NCI-H2196 treated with DMSO at 0.1 percent for 48 hours (cell line): ENCODE data around the gene SLC2A13.
"Not testable (repeated sequence)": the region's sequence is repeated elsewhere in the genome, so short reads cannot be mapped to it uniquely, and the experiment has no call there.

Experiments
- DNase-seq: peaks from one replicate; lab custom pipeline; 2025; ENCODE audit not compliant: unreplicated experiment; lab: John Stamatoyannopoulos, UW

Gene SLC2A13

DNA sequence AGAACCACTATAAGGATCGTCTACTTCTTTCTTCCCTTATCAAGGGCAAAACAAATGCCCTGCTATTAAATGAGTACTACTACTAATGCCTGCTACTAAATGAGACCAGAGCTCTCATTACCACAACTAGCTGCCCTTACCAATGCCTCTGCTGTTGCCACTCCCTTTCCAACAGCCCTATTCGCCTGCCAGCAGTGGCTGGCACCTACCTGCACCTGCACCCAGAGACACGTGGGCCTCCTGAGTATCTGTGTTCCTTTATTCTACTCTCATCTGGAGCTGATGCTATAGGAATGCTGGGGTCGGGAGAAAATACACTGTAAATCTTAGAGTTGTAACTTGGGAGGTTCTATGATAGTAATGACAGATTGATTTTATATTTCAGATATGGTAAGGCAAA lies 174.7 kb downstream of the SLC2A13 start:
- DNase-seq = no peak

DNA sequence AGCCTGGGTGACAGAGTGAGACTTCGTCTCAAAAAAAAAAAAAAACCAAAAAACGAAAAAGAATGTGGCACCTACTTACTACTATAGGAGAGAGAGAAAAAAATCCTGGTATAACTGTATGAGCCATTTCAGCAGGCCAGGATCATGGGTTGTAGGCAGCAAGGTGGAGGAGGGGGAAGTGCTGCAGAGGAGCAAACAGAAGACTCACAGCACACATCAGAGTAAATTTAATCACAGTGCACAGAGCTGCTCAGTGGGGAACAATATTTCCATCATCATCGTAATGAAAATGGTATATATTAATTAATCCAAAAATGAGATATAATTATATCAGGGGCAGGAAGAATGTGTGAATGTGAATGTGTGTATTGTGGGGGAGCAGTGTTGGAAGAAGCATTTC lies 175.8 kb downstream of the SLC2A13 start:
- no peak for DNase-seq

DNA sequence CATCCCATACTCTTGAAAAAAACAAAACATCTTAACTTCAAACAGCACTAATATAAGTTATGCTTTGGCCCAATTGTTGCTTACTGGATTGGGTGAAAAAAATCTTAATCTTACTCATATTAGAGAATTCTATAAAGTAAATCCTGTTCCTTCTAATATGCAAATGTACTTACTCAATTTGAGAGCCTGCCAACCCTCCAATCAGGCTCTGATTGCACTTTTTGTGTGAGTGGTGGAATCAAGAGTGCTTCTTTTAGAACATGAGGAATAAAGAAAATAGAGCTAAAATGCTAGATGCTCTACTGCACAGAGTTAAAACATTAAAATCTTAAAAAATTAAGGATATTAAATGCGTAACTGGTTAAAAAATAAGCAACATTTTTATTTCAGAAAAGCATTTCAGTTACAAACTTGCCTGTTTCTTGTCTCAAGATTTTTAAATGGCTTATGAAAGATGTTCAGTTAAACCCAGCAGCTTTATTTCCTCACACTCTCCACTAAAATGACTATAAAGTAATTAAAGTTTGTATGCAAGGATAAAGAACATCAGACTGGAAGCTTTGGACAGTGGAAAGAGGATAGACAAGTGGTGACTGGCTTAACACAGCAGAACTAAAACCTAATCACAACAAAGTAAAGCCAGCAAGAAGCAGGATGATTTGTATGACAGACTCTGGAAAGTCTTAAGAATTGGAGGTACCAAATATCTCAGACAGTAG lies 177.5 kb downstream of the SLC2A13 start:
- DNase-seq = no peak

DNA sequence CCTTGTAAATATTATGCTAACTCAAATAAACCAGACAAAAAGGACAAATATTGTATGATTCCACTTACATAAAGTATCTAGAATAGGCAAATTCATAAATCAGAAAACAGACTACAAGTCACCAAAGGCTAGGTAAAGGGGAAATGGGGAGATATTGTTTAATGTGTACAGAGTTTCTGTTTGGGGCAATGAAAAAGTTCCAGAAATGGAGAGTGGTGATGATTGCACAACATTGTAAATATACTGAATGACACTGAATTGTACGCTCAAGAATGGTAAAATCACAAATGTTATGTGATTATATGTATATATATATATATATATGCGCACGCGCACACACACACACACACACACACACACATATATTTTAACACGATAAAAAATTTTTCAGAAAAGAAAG lies 182.5 kb downstream of the SLC2A13 start:
- DNase-seq = no peak

DNA sequence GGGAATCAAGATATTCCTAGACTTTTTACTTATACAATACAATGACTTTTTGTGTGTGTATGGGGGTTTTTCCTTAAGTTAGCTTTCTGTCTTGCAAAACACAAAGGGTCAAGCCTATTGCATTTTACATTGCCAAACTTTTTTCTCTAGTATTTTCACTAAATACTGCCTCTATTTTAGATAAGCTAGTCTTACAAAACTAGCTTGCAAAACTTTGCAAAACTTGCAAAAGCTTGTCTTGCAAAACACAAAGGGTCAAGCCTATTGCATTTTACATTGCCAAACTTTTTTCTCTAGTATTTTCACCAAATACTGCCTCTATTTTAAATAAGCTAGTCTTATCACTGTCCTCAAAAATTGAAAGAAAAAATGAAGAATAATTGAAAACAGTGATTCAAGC lies 183.3 kb downstream of the SLC2A13 start:
- DNase-seq = not testable (repeated sequence)

DNA sequence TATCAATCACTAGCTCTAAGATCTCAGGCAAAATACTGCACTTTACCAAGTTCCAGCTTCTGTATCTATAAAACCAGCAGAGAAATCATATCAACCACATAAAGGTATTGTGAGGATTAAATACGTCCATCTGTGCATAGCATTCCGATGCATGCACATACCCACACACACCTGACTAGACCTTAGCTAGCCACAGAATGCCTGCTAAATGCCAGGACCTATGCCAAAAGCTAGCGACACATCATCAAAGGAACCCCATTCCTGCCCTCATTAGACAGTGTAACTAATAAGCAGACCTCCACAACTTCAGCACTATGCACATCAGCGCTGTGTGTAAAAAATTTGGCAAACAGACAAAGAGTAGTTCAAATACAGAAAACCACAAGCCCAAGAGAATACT lies 185.2 kb downstream of the SLC2A13 start:
- DNase-seq = no peak

DNA sequence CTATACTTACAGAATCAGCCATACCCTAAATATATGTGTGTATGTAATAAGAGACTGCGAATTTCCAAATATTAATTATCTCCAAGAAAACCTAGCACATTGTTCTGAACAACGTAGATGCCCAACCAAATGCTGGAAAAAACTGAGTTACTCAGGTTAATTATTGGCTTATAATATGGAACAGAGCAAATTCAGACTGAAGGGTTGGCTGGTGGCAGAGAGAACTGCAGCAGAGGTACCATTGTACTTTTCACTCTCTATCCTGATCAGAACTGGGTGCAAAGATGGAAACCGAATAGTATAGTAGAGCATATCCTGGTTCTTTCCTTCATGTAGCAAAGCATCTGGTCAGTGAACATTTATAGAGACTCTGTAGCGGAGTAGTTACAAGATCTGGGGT lies 185.7 kb downstream of the SLC2A13 start:
- DNase-seq = no peak

DNA sequence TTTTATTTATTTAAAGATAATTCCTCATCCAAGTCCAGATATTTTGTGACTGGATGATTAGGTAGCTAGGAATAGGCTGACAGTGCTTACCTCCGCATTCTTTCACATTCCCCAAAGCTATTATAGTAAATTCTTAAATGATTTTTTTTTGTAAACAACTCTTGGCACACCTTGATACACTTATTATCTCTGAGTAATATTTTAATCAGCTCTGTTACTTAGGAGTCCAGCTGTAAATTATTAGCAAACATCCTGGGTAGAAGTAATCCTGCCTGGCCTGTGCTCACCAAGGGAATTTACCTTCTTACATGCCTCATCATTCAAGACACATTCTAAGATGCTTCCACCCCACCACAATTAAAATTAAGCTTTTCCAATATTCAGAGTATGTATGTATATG lies 186.1 kb downstream of the SLC2A13 start:
- DNase-seq = no peak

DNA sequence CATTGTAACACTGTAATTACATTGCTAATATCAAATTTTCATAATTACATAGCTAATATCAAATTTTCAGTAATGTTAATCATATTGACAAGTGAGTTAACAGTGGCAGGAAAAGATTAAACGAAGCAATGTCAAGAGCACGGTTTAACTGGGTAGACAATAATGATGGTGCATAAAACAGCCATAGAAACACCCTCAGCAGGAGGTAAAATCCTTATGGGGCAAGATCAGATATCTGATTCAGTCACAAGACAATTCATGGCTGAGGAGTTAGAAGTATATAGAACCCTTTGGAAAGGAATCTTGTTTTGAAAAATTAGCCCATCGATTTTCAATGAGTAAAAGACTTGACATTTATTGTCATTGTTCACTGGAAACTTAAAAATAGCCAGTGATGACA lies 190.6 kb downstream of the SLC2A13 start:
- no peak for DNase-seq

DNA sequence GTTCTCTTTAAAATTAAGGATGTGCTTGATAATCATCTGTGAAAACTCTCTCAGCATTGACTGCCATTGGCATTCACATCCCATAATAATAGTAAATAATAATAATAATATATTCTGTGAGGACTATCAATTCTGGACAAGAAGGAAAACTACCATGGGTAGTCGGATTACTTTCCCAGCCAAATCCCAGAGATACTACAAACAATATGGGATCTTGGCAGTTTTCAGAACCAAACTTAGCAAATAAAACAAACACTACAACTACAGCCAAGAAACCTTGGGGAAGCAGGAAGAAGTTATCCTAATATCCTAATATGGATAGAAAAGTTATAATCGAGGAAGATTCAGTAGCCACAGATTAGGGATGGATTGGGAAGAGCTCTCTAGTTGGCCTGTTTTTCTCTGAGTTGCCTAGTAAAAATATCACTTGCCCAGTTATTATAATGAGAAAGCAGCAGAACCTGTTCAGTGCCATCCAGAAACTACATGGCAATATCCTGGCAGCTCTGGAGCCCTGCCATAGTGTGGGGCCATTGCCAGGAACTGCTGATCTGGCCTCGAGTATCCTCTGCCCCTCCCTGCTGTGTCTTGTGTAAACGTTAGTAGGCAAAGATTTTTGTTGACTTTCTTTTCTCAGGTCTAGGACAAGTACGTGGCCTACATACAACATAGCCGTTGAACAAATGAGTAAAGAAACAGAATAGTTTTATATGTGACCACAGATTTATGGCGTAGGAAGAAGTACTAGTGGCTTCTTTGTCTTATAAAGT lies 193.5 kb downstream of the SLC2A13 start:
- no peak for DNase-seq

DNA sequence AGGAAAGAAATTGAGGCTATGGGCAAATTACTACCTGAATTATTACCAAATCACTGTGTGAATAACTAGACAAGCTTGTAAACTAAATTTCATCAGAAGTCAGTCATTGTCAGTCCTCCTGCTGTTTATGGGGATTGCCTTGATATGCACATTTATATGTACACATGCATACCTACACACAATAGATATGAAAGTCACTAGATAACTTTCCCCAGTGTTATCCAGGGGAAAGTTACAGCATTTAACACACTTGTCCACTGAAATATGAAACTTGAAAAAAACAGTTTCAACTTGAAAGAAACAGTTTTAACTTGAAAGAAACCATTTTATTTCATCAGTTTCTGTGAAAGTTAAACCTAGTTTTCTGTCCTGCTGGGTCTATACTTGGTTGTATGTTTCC lies 199.6 kb downstream of the SLC2A13 start:
- no peak for DNase-seq

DNA sequence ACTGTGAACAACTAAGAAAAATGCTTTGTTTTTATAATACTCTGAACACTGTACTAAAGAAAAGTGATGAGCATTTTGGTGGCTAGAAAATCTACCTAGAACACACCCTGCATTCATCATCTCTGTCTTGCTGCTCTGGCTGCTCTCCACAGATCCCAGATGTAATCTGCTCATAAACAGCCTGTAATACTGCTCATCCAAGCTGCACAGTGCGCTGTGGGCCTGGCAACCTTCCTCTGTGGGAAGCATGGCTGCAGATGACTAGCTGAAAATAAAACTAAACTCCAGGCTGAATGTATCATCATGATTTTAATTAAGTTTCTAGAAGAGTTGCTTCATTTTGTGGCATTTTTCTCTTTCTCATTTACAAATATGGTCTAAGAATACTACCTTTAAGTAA lies 200.7 kb downstream of the SLC2A13 start:
- no peak for DNase-seq

DNA sequence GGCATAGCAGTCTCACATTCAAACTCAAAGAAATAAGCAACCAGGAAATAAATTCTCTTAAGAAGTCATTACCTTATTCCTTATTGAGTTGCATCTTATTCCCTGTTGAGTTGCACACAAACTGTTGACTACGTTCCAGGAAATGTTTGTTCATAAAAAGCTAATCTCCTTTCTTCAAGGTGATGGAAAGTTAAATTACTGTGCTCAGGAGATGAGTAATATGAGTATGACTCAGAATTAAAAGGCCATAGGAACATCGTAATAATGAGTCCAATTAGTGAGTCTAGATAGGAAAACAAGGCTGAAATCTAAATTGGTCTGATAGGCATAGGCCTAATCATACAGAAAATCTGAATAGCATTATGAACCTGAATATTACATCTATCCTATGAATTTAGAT lies 203.1 kb downstream of the SLC2A13 start:
- no peak for DNase-seq

DNA sequence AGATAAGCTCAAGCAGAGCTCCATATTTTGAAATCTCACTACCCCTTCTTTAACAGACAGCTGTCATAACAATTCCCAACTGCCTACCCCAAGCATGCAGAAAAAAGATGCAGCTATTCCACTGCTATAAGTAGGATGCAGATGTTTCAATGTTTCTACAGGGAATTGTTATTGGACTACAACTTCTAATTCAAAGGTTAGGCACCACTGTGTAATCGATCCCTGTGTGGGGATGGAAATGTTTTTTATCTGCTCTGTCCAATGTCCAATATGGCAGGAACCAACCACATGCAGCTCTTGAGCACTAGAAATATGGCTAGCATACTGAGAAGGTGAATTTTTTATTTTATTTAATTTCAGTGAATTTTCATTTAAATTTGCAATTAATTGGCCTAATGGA lies 208.6 kb downstream of the SLC2A13 start:
- DNase-seq = no peak

DNA sequence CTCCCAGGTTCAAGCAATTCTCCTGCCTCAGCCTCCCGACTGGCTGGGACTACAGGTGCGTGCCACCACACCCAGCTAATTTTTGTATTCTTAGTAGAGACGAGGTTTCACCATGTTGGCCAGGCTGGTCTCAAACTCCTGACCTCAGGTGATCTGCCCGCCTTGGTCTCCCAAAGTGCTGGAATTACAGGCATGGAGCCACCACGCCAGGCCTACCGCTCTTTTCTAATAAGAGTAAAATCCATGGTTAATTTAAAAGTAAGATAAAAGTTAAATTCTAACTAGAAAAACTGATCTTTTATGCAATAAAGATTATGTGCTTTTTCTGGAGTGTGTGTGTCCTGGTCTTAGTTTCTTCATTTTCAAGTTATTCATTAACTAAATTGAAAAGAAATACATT lies 212.5 kb downstream of the SLC2A13 start:
- DNase-seq = not testable (repeated sequence)

DNA sequence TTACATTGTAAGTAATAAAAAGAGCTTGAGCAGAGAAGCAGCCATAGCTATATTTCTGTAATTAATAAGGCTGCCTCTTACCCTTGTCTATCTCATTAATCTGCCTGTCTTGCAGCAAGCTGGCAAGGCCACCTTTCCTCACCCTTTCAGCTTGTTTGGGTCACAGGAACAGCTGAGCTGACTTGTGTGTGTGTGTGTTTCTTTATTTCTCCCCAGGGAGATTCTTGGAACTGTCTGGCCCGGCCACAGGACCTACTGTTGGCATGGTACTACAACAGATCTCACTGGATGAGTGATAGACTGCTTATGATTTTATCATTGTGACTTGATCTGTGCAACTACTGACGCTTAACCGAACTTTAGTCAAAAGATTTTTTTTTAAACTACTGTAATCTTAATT lies 213.7 kb downstream of the SLC2A13 start:
- DNase-seq = no peak

DNA sequence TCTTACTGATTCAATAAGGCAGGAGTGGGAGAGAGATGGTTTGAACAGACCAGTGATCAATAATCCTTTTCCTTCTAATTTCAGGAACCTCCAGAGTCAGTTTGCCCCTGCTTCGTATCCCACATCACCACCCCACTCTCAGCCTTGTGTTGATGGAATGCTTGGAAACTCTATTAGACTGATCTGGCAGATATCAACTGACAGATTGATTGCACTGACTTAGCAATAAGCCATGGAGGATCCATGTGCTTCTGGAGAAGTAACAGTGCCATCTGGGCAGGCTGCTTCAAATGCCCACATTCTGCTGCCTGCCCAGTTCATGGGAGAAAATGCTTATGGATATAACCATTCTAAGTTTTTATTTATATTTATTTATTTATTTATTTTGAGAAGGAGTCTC lies 218.0 kb downstream of the SLC2A13 start:
- DNase-seq = no peak

DNA sequence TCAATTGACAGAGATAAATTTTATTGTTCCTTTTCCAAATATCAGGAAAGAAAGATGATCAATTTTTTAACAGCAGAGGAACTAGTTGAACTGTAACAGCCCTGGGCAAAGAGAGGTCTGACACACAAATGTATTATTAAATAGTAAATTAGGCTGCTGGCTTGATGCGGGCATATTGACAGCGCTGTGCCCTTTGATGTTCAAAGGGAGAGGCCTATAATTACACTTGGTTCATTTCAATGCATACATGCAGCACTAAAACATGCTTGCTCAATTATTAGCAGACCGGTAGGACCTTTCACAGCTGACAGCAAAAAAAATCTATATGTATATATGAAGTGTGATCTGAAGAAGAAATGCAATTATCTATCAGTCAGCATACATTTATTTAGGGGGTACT lies 219.8 kb downstream of the SLC2A13 start:
- DNase-seq = no peak

DNA sequence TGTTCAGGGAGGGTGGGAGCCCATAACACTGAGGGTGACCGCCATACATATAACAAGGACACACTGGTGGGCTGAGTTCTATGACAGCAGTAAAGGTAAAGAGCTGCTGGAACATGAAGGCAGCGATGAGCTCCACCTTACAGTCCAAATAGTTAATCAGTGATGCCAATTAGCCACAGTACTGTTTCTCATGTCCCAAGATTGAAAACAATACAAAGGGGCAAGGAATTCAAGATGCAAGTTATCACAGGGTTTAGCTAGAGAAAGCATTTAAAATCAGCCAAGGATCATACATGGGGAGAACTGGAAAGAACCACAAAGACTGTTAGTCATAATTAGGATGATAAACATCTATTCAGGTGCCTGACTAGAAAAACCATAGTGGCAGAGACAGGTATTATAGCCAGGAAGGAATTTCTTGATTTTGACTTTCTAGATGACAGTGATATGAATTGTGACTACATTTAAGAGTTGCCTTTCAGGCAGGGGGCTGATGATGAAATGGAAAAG lies 221.2 kb downstream of the SLC2A13 start:
- no peak for DNase-seq

DNA sequence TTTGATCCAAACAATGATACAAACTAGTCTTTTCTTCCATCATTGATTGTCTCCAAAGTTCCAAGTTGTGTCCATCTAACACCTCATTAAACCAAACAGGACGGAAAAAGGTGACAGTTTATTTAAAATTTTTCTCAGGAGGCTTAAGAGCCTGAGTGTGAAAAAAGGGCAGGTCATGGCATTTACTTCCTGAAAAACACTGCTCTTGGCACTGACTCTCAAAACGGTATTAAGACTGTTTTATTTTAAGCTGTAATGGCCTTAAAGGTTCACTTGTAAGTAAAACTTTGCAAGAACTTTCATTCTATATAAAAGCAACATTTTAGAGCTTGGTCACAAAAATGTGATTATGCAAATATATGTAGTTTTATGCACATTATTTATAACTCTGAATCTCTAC lies 222.5 kb downstream of the SLC2A13 start:
- DNase-seq = no peak

DNA sequence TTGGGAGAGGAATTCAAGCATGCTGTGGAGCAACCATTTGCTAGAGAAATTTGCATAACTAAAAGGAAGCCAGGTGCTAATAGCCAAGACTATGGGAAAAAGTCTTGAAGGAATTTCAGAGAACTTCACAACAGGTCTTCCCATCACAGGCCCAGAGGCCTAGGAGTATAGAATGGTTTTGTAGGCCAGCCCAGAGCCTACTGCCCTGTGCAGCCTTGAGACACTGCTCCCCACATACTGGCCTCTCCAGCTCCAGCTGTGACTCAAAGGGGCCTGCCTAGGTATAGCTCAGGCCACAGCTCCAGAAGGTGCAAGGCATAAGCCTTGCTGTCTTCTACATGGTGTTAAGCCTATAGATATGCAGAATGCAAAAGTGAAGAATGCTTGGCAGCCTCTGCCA lies 227.1 kb downstream of the SLC2A13 start:
- DNase-seq = no peak

DNA sequence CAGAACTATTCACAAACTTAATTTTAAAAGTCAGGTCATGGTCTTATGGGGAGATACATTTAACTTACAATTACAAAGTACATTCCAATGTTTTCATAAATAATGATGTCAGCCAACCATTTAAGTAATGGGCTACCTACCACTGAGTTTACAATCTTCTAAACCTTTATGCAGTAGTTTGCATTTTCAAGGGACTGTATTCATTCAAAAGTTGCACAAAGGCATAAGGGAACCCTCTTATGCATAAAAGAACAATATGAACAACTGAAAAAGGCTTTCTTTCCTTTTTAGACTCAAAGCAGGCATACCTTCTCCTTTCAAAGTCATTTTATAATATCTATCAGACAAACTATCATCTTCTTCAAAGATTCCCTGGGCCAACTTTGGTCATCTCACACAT lies 230.2 kb downstream of the SLC2A13 start:
- DNase-seq = no peak

DNA sequence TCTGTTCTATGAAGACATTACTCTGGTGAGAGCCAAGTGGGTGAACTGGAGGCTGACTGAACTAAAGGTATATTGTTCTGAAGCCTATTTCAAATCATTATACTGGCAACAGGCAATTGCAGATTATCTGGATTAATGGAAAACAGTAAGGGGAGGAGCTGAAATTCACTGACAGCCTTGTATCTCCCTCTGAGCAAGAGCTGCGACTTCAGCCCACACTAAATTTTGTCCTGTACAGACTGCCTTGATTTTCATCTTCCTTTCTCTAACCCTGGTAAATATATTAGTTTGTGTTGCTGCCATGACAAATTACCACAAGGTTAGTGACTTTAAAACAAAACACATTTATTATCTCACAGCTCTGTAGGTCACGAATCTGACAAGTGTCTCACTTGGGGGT lies 231.1 kb downstream of the SLC2A13 start:
- DNase-seq = no peak
